Mucosa of rectum (tissue), 2 donors: ENCODE measurements around the gene EPHB2.

Experiments used
- H3K27ac ChIP-seq, 2 donors: one replicate each; pipeline ENCODE4 v1.7.0; 2013; ENCODE audit warnings: inconsistent platforms in 2 of 2, low read depth in 2 of 2, low read length in 2 of 2
- H3K27me3 ChIP-seq, 2 donors: one replicate each; pipeline ENCODE4 v1.7.0; 2013; ENCODE audit warnings: low read length in 2 of 2; ENCODE audit not compliant: control insufficient read depth in 2 of 2, insufficient read depth in 2 of 2
- H3K36me3 ChIP-seq, 2 donors: one replicate each; pipeline ENCODE4 v1.7.0; 2013; ENCODE audit warnings: low read length in 2 of 2; ENCODE audit not compliant: control insufficient read depth in 2 of 2, insufficient read depth in 2 of 2
- H3K4me1 ChIP-seq, 2 donors: one replicate each; pipeline ENCODE4 v1.7.0; 2013; ENCODE audit warnings: low read length in 2 of 2, mild to moderate bottlenecking in 1 of 2; ENCODE audit not compliant: control insufficient read depth in 2 of 2, insufficient read depth in 2 of 2
- H3K4me3 ChIP-seq, 2 donors: one replicate each; pipeline ENCODE4 v1.7.0; 2013; ENCODE audit warnings: low read length in 2 of 2
- H3K9ac ChIP-seq, 2 donors: one replicate each; pipeline ENCODE4 v1.7.0; 2013; ENCODE audit warnings: low read length in 2 of 2, low read depth in 1 of 2, mild to moderate bottlenecking in 1 of 2
- H3K9me3 ChIP-seq, 2 donors: one replicate each; pipeline ENCODE4 v1.7.0; 2013; ENCODE audit warnings: low read length in 2 of 2; ENCODE audit not compliant: control insufficient read depth in 2 of 2
- donor health status: healthy.
- donor health status: Normal muscosa, but diverticular disease.

Gene EPHB2

GRCh38 chr1:22786719-22787489 is 76.3 kb downstream of the EPHB2 start:
- Histone ChIP-seq H3K27me3 (no peaks in the 10 kb centered on the region), H3K4me1 (peaks cover 17 to 20% of the 10 kb centered on the region in 2 donors), H3K4me3 (no peak overlapping the region), H3K27ac (no peak overlapping the region), H3K9me3 (no peaks in the 10 kb centered on the region), H3K36me3 (peaks cover 4 to 6% of the 10 kb centered on the region in 2 donors), H3K9ac (no peak overlapping the region)

DNA sequence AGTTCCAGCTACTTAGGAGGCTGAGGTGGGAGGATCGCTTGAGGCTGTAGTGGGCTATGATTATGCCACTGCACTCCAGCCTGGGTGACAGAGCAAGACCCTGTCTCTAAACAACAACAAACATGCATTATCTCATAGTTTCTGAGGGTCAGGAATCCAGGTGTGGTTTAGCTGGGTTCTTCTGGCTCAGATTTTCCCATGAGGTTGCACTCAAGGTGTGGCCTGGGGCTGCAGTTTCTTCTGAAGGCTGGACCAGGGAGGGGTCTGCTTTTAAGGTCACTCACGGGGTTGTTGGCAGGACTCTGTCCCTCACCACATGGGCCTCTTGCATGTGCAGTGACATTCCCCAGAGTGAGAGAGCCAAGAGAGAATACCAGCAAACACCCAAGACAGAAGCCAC is 77.0 kb downstream of the EPHB2 start:
- Histone ChIP-seq H3K4me3 (no peak overlapping the region), H3K36me3 (peaks cover 4 to 6% of the 10 kb centered on the region in 2 donors), H3K9me3 (no peaks in the 10 kb centered on the region), H3K4me1 (peaks cover 17 to 20% of the 10 kb centered on the region in 2 donors), H3K27ac (no peak overlapping the region), H3K27me3 (no peaks in the 10 kb centered on the region), H3K9ac (no peak overlapping the region)

- no peak overlapping the region for H3K9ac ChIP-seq
These were observed 77.6 kb downstream of the EPHB2 start for GRCh38 chr1:22788254-22788661.

GRCh38 chr1:22789356-22789994 is 78.8 kb downstream of the EPHB2 start:
- no peaks in the 10 kb centered on the region for H3K9me3 ChIP-seq
- no peak overlapping the region for H3K27ac ChIP-seq
- no peak overlapping the region for H3K4me3 ChIP-seq
- peaks cover 22 to 24% of the 10 kb centered on the region in 2 donors for H3K4me1 ChIP-seq
- no peak overlapping the region for H3K9ac ChIP-seq
- peaks cover under 1% of the 10 kb centered on the region in 2 donors for H3K36me3 ChIP-seq
- H3K27me3 ChIP-seq: no peaks in the 10 kb centered on the region

More at GRCh38 chr1:22788254-22788661, 77.6 kb downstream of the EPHB2 start:
- no peak overlapping the region for H3K4me3 ChIP-seq
- H3K36me3 ChIP-seq: peaks cover 4 to 6% of the 10 kb centered on the region in 2 donors
- H3K9me3 ChIP-seq: no peaks in the 10 kb centered on the region
- H3K4me1 ChIP-seq: peaks cover 17 to 20% of the 10 kb centered on the region in 2 donors
- no peak overlapping the region for H3K27ac ChIP-seq
- H3K27me3 ChIP-seq: no peaks in the 10 kb centered on the region

DNA sequence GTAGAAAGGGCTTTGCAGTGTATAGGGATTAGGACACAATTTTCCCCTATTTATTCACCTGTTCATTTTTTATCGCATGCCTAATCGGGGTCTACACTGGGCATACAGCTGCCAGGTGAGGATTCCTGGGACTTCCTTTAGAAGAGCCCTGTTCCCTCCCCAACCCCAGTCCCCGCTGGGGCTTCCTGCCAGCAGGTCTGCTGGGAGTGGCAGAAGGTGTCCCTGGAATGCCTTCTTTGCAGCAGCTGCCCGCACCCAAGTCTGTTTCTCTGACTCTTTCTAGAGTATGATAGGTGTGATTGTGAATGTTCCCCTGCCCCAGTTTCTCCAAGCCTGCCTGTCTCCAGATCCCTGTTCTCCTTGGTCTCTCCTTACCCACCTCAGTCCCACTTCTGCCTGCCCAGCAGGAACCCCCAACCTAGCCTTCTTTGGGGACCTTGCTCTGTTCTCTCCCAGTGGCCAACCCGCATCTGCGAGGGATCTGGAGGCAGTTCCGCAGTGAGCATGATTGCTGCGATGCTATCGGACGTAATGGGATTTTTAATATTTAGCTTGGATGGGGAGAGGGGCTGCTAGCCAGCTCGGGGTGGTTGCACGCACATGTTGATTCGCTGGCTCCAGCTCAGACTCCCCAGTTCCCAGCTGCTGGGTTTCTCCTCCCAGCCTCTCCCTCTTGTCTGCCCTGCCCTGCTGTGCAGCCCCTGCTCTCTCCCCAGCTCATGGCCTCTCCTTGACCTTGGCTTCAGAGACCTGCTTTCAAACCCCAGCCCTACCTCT is 79.8 kb downstream of the EPHB2 start:
- H3K27ac ChIP-seq: no peak overlapping the region
- no peaks in the 10 kb centered on the region for H3K36me3 ChIP-seq
- peak overlapping the region in 1 of 2 donors; percentile 19 for H3K9ac ChIP-seq

DNA sequence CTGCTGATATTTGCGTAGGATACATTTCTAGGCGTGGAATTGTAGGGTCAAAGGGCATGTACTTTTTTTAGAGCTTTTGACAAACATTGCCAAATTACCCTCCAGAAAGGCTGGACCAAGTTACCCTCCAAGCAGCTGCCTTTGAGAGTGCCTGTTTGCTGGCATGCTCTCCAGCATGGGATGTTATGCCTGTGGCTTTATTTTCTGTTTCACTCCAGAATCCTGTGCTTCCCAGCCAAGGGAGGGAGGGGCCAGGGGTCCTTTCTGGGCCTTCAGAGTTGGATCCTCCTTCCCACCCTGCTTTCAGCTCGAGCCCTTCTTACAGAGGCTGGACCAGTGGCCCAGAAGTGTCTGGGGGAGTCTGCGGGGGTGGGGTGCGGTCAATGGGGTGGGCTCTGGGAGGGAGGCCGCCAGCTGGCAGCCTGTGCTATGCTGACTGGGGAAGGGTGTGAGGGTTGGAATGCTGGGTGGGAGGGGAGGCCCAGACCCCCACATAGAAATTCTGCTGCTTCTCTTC is 81.2 kb downstream of the EPHB2 start:
- H3K27me3 ChIP-seq: no peaks in the 10 kb centered on the region
- peaks cover 34 to 35% of the 10 kb centered on the region in 2 donors for H3K4me1 ChIP-seq
- peaks cover 3 to 6% of the 10 kb centered on the region in 2 donors for H3K36me3 ChIP-seq
- H3K9me3 ChIP-seq: no peaks in the 10 kb centered on the region
- no peak overlapping the region for H3K27ac ChIP-seq
- no peak overlapping the region for H3K4me3 ChIP-seq
- H3K9ac ChIP-seq: no peak overlapping the region

More for the DNA sequence above, 79.8 kb downstream of the EPHB2 start:
- Histone ChIP-seq H3K27me3 (no peaks in the 10 kb centered on the region), H3K9me3 (no peaks in the 10 kb centered on the region), H3K4me1 (peaks cover 30 to 34% of the 10 kb centered on the region in 2 donors), H3K4me3 (no peak overlapping the region)

DNA sequence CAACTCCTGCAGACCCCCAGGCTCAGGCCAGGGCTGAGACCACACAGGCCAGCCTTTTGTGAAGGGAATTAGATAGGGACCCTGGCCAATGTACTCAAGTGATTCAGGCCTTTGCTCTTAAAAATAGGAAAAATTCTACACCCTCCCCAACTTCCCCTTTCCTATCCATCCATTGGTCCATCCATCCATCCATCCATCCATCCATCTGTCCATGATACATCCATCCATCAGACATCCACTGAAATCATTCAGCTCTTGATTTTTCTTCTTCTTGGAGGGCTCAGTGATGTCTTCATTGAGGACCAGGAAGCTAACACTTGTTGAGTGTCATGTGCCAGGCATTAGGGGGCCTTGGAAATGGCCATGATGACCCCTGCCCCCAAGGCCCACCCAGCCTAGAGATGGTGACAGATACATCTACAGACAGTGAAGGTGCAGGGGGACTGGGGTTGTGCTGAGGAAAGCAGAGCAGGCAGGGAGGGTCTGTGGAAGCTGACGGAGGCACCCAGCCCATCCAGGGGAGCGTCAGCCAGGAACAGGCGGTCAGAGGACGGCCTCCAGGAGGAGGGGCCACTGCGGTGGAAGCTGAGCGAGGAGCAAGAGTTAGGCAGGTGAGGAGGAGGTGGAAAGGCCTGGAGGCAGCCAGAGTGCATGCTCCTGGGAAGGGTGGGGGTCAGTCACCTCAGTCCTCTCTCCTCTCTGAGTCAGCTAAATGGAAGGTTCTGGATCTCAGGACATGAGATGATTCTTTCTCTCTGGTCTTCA is 81.9 kb downstream of the EPHB2 start:
- peaks cover 34 to 35% of the 10 kb centered on the region in 2 donors for H3K4me1 ChIP-seq
- no peaks in the 10 kb centered on the region for H3K27me3 ChIP-seq
- H3K9ac ChIP-seq: no peak overlapping the region
- no peaks in the 10 kb centered on the region for H3K9me3 ChIP-seq
- H3K27ac ChIP-seq: no peak overlapping the region
- H3K36me3 ChIP-seq: peaks cover 5 to 9% of the 10 kb centered on the region in 2 donors
- H3K4me3 ChIP-seq: no peak overlapping the region

DNA sequence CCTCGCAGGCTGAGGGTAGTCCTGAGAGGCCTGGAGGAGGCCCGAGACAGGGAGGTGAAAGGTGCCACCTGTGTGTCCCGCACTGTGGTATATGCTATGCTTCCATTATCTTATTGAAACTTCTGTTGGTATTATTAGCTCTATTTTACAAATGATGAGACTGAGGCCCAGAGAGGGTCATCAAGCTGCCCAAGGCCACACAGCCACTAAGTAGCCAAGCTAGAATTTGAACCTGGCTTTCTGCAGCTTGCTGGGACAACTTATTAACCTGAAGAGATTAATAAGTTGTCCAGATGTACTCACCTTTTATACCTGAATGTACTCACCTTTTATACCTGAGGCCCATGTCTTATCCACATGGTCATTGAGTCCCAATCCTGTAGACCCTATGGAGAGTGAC is 83.0 kb downstream of the EPHB2 start:
- Histone ChIP-seq H3K4me1 (peaks cover 26 to 31% of the 10 kb centered on the region in 2 donors), H3K9ac (no peak overlapping the region), H3K9me3 (no peaks in the 10 kb centered on the region), H3K27me3 (no peaks in the 10 kb centered on the region), H3K27ac (no peak overlapping the region), H3K36me3 (peaks cover 9 to 13% of the 10 kb centered on the region in 2 donors), H3K4me3 (no peak overlapping the region)

- H3K36me3 ChIP-seq: peaks cover 19 to 22% of the 10 kb centered on the region in 2 donors
- no peak overlapping the region for H3K9ac ChIP-seq
- no peaks in the 10 kb centered on the region for H3K9me3 ChIP-seq
- no peaks in the 10 kb centered on the region for H3K27me3 ChIP-seq
- H3K27ac ChIP-seq: peak overlapping the region; percentile 16 to 42
- no peak overlapping the region for H3K4me3 ChIP-seq
- H3K4me1 ChIP-seq: peaks cover 26 to 29% of the 10 kb centered on the region in 2 donors
These were observed 84.2 kb downstream of the EPHB2 start for GRCh38 chr1:22794647-22795365.
